ENCODE measurements around the gene RBM3.

The RBM3 gene

GRCh38 chrX:48600226-48600625 is 25.9 kb downstream of the RBM3 start:
- in situ Hi-C loops (cut with HindIII; ENCODE audit: low pct_ligation_motif_present, low sequenced_read_pairs): no loop called here
- TF ChIP-seq CTCF (IDR thresholded peaks at IDR 0.05; ENCODE audit: low read depth, low read length, missing control alignments): no peak

GRCh38 chrX:48601741-48602394 is 27.6 kb downstream of the RBM3 start:
- H3K36me3 ChIP-seq (replicated peaks): peaks cover 6% of the 10 kb centered on the region
- H3K27me3 ChIP-seq (replicated peaks): no peaks in the 10 kb centered on the region
- in situ Hi-C loops (cut with HindIII; ENCODE audit: low pct_ligation_motif_present, low sequenced_read_pairs): no loop called here
- no peak overlapping the region for H3K4me3 ChIP-seq (ENCODE audit: low read depth, low read length)
- no peak overlapping the region for H3K27ac ChIP-seq
- no peak for DNase-seq
- TF ChIP-seq CTCF (IDR thresholded peaks at IDR 0.05; ENCODE audit: low read depth, low read length, missing control alignments): no peak

More at GRCh38 chrX:48600226-48600625, 25.9 kb downstream of the RBM3 start:
- H3K4me3 ChIP-seq (ENCODE audit: low read depth, low read length): no peak overlapping the region
- peaks cover 6% of the 10 kb centered on the region for H3K36me3 ChIP-seq (replicated peaks)
- no peak overlapping the region for H3K27ac ChIP-seq
- no peaks in the 10 kb centered on the region for H3K27me3 ChIP-seq (replicated peaks)
- DNase-seq: no peak

- no peak for TF ChIP-seq CTCF (IDR thresholded peaks at IDR 0.05; ENCODE audit: low read depth, low read length, missing control alignments)
- Histone ChIP-seq H3K27me3 (replicated peaks) (no peaks in the 10 kb centered on the region), H3K36me3 (replicated peaks) (peaks cover 6% of the 10 kb centered on the region), H3K4me3 (ENCODE audit: low read depth, low read length) (no peak overlapping the region), H3K27ac (no peak overlapping the region)
- no peak for DNase-seq
- in situ Hi-C loops (cut with HindIII; ENCODE audit: low pct_ligation_motif_present, low sequenced_read_pairs): no loop called here
Observed at GRCh38 chrX:48604701-48605100, 30.4 kb downstream of the RBM3 start.

- in situ Hi-C loops (cut with HindIII; ENCODE audit: low pct_ligation_motif_present, low sequenced_read_pairs): no loop called here
Observed at GRCh38 chrX:48606091-48606490, 31.8 kb downstream of the RBM3 start.

GRCh38 chrX:48611703-48612102 is 37.4 kb downstream of the RBM3 start:
- no peak for TF ChIP-seq CTCF (IDR thresholded peaks at IDR 0.05; ENCODE audit: low read depth, low read length, missing control alignments)
- Histone ChIP-seq H3K27ac (no peak overlapping the region), H3K27me3 (replicated peaks) (no peaks in the 10 kb centered on the region), H3K4me3 (ENCODE audit: low read depth, low read length) (no peak overlapping the region), H3K36me3 (replicated peaks) (no peaks in the 10 kb centered on the region)
- in situ Hi-C loops (cut with HindIII; ENCODE audit: low pct_ligation_motif_present, low sequenced_read_pairs): no loop called here
- DNase-seq: no peak

More at GRCh38 chrX:48606091-48606490, 31.8 kb downstream of the RBM3 start:
- Histone ChIP-seq H3K27me3 (replicated peaks) (no peaks in the 10 kb centered on the region), H3K4me3 (ENCODE audit: low read depth, low read length) (no peak overlapping the region), H3K36me3 (replicated peaks) (no peaks in the 10 kb centered on the region), H3K27ac (no peak overlapping the region)
- no peak for DNase-seq
- peak; percentile 36 for TF ChIP-seq CTCF (IDR thresholded peaks at IDR 0.05; ENCODE audit: low read depth, low read length, missing control alignments)

Data from brain microvascular endothelial cell (primary cell).